GM12878 (cell line): ENCODE data around the gene MAX. TPM values are rescaled to one million over a fixed set of nuclear protein-coding genes. Genes with fewer than 3 reads are reported as not detected.

Experiments used
- RELB ChIP-seq: fragments of 450-650 bp; IDR thresholded peaks from 2 replicates; pipeline ENCODE4 v1.6.1; 2017; ENCODE audit warnings: low read depth, mild to moderate bottlenecking, moderate library complexity
- TCF12 ChIP-seq: IDR thresholded peaks from 2 replicates; pipeline ENCODE4 v1.6.1; 2011; ENCODE audit warnings: low read depth, mild to moderate bottlenecking, low read length
- polyA plus RNA-seq, 11 experiments: library from polyadenylated mRNA; depleted of rRNA in 4 of 11; unstranded in 6 of 11; stranded (reverse) in 5 of 11; fragments of >200 nt; fragmentation: Nextera tagmentation in 4 of 11; fragmentation: Illumina TruSeq in 1 of 11; extraction: Ambion mirVana in 4 of 11; extraction: Trizol in 1 of 11; gene quantifications; 1 replicate in 1 of 11; 2 replicates in 10 of 11; pipeline versions ENCODE4 v1.2.1 to v1.2.3, GENCODE V29; 2011 to 2016; ENCODE audit warnings: inconsistent platforms in 2 of 11, missing spikeins in 2 of 11, low read depth in 1 of 11
- total RNA-seq, 4 experiments: library from RNA; depleted of rRNA in 3 of 4; stranded (reverse); fragments of >200 nt in 3 of 4; fragmentation: Illumina TruSeq in 1 of 4; extraction: Trizol in 1 of 4; gene quantifications; 2 replicates each; pipeline versions ENCODE4 v1.2.1 to v1.2.3, GENCODE V29; 2013 to 2021
- TF ChIP-seq, protein P1 (sequence below): IDR thresholded peaks from 2 replicates; pipeline ENCODE4 v1.6.1; 2011; ENCODE audit warnings: borderline replicate concordance, low read depth, mild to moderate bottlenecking, moderate library complexity, low read length; ENCODE audit not compliant: insufficient read depth, poor library complexity, severe bottlenecking
- TF ChIP-seq, protein P2 (sequence below): fragments of 150-350 bp; IDR thresholded peaks from 2 replicates; pipeline ENCODE4 v1.6.1; 2016; ENCODE audit warnings: low read depth, low read length
- TF ChIP-seq, protein P3 (sequence below): fragments of 450-650 bp; IDR thresholded peaks from 2 replicates; pipeline ENCODE4 v1.6.1; 2017; ENCODE audit warnings: mild to moderate bottlenecking

The MAX gene
- total and polyA plus RNA-seq, 10 of the 15 experiments (the other 5 are each of a cell fraction or from before 2014, with no cell fraction given) = 21.5 to 122 (median 67.5) TPM

- no peak for TF ChIP-seq RELB
- TF ChIP-seq TCF12 = no peak
- TF ChIP-seq, protein P1, sequence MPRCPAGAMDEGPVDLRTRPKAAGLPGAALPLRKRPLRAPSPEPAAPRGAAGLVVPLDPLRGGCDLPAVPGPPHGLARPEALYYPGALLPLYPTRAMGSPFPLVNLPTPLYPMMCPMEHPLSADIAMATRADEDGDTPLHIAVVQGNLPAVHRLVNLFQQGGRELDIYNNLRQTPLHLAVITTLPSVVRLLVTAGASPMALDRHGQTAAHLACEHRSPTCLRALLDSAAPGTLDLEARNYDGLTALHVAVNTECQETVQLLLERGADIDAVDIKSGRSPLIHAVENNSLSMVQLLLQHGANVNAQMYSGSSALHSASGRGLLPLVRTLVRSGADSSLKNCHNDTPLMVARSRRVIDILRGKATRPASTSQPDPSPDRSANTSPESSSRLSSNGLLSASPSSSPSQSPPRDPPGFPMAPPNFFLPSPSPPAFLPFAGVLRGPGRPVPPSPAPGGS = no peak
- TF ChIP-seq, protein P2, sequence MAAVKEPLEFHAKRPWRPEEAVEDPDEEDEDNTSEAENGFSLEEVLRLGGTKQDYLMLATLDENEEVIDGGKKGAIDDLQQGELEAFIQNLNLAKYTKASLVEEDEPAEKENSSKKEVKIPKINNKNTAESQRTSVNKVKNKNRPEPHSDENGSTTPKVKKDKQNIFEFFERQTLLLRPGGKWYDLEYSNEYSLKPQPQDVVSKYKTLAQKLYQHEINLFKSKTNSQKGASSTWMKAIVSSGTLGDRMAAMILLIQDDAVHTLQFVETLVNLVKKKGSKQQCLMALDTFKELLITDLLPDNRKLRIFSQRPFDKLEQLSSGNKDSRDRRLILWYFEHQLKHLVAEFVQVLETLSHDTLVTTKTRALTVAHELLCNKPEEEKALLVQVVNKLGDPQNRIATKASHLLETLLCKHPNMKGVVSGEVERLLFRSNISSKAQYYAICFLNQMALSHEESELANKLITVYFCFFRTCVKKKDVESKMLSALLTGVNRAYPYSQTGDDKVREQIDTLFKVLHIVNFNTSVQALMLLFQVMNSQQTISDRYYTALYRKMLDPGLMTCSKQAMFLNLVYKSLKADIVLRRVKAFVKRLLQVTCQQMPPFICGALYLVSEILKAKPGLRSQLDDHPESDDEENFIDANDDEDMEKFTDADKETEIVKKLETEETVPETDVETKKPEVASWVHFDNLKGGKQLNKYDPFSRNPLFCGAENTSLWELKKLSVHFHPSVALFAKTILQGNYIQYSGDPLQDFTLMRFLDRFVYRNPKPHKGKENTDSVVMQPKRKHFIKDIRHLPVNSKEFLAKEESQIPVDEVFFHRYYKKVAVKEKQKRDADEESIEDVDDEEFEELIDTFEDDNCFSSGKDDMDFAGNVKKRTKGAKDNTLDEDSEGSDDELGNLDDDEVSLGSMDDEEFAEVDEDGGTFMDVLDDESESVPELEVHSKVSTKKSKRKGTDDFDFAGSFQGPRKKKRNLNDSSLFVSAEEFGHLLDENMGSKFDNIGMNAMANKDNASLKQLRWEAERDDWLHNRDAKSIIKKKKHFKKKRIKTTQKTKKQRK = no peak
- TF ChIP-seq, protein P3, sequence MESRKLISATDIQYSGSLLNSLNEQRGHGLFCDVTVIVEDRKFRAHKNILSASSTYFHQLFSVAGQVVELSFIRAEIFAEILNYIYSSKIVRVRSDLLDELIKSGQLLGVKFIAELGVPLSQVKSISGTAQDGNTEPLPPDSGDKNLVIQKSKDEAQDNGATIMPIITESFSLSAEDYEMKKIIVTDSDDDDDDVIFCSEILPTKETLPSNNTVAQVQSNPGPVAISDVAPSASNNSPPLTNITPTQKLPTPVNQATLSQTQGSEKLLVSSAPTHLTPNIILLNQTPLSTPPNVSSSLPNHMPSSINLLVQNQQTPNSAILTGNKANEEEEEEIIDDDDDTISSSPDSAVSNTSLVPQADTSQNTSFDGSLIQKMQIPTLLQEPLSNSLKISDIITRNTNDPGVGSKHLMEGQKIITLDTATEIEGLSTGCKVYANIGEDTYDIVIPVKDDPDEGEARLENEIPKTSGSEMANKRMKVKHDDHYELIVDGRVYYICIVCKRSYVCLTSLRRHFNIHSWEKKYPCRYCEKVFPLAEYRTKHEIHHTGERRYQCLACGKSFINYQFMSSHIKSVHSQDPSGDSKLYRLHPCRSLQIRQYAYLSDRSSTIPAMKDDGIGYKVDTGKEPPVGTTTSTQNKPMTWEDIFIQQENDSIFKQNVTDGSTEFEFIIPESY = no peak
Measured at GRCh38 chr14:65035049-65035448, 67.3 kb downstream of the MAX start (continued).
